Upper lobe of left lung (tissue), 6 donors: ENCODE measurements around the gene ATP1A4. TPM values are rescaled to one million over a fixed set of nuclear protein-coding genes. Genes with fewer than 3 reads are reported as not detected.
A peak's percentile ranks its signal among the peaks of the same experiment; 100 is the strongest.

Experiments used
- ATAC-seq, 2 donors: fragments of 200-7000 bp; cut with Tn5 transposase; one replicate each; pipeline ENCODE4 v1.9.1; 2022; ENCODE audit warnings: mild to moderate bottlenecking in 2 of 2, moderate library complexity in 2 of 2; ENCODE audit not compliant: low FRiP score in 2 of 2
- DNase-seq, 2 donors: peaks; one replicate each; pipeline ENCODE4 v3.0.0-alpha.2; 2019 to 2020
- H3K27ac ChIP-seq, 4 donors: fragments of 200-600 bp; sonication (generic); one replicate each; pipeline ENCODE4 v1.5.1; 2016 to 2019
- H3K27me3 ChIP-seq, 4 donors: fragments of 200-600 bp; sonication (generic); one replicate each; pipeline ENCODE4 v1.5.1; 2017 to 2019
- H3K36me3 ChIP-seq, 4 donors: fragments of 200-600 bp; sonication (generic); one replicate each; pipeline ENCODE4 v1.5.1; 2016 to 2019
- H3K4me1 ChIP-seq, 4 donors: fragments of 200-600 bp; sonication (generic); one replicate each; pipeline ENCODE4 v1.5.1; 2018 to 2019
- H3K4me3 ChIP-seq, 4 donors: fragments of 200-600 bp; sonication (generic); one replicate each; pipeline ENCODE4 v1.5.1; 2017 to 2019; ENCODE audit warnings: mild to moderate bottlenecking in 2 of 4, moderate library complexity in 1 of 4
- H3K9me3 ChIP-seq, 4 donors: fragments of 200-600 bp; sonication (generic); one replicate each; pipeline ENCODE4 v1.5.1; 2018 to 2019
- EP300 ChIP-seq, 4 donors: sonication (generic); formaldehyde crosslinking; IDR thresholded peaks; one replicate each; pipeline ENCODE4 v1.5.1; 2017; ENCODE audit warnings: antibody characterized with exemption in 4 of 4, control low read depth in 2 of 4
- POLR2A ChIP-seq, 4 donors: fragments of 450-650 bp; IDR thresholded peaks; one replicate each; pipeline ENCODE4 v1.5.1; 2016 to 2017; ENCODE audit warnings: antibody characterized with exemption in 4 of 4, mild to moderate bottlenecking in 2 of 4
- POLR2AphosphoS5 ChIP-seq, 2 donors: sonication (generic); formaldehyde crosslinking; IDR thresholded peaks; one replicate each; pipeline ENCODE4 v1.5.1; 2017; ENCODE audit warnings: antibody characterized with exemption in 2 of 2
- WGBS, 2 donors: methylation state at CpG; one replicate each; pipeline ENCODE4 v1.1.5; 2017 to 2018; 5-methylcytosine and 5-hydroxymethylcytosine counted together
- total RNA-seq, 6 donors: library from RNA; depleted of rRNA in 4 of 6; stranded (reverse); fragments of >200 nt in 4 of 6; gene quantifications; one replicate each; pipeline versions ENCODE4 v1.1.0 to v1.2.1, GENCODE V29; 2016 to 2021
- TF ChIP-seq, protein P1 (sequence below), 6 experiments: fragments of 450-650 bp in 4 of 6; fragments of 200-600 bp in 2 of 6; sonication (generic) in 2 of 6; IDR thresholded peaks; one replicate each; pipeline ENCODE4 v1.5.1; 2016 to 2019; ENCODE audit warnings: antibody characterized with exemption in 6 of 6
- donor health status: DM: no; HTN: no; CAD: no; lungs with moderate emphysema.
- donor health status: DM: no; HTN: yes; CAD: no; lungs with severe emphysema.

The ATP1A4 gene
- total RNA-seq, 6 donors from 2014 or later, result 0.52 to 0.61 TPM; not detected in 4

DNA sequence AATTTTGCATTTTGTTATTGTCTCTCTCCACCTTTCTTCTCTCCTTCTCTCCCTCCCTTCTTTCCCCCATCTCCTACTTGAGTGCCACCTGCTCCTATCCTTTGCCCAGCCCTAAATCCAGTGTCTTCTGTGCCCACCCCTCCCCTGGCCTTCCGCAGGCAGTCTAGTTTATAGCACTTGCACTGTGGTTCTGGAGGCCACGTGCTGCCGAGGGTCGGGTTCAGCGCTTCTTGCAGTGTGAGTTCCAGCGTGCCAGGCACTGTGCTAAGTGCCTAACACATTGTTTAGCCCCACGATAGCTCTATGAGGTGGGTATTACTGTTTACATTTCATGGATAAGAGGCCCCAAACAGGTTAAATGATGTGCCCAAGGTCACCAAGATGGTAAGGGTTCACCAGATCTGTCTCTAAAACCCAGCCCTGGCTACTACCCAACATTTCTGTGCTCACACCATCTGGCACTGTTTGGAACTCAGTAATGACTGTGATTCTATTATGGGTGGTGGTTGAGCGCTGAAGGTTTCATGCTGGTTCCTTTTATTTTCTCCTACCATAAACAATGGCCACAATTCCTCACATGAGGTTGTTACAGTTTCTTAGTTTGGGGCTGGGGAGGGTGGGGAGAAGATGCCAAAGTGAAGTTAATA lies 14.1 kb upstream of the ATP1A4 start:
- Histone ChIP-seq H3K4me1 (peaks cover 0 to under 1% (median 0%) of the 10 kb centered on the region in 4 donors), H3K4me3 (no peak overlapping the region), H3K9me3 (no peaks in the 10 kb centered on the region), H3K27ac (no peak overlapping the region), H3K27me3 (no peaks in the 10 kb centered on the region), H3K36me3 (no peaks in the 10 kb centered on the region)
- DNase-seq (no peak), ATAC-seq (no peak)
- TF ChIP-seq, protein P1, sequence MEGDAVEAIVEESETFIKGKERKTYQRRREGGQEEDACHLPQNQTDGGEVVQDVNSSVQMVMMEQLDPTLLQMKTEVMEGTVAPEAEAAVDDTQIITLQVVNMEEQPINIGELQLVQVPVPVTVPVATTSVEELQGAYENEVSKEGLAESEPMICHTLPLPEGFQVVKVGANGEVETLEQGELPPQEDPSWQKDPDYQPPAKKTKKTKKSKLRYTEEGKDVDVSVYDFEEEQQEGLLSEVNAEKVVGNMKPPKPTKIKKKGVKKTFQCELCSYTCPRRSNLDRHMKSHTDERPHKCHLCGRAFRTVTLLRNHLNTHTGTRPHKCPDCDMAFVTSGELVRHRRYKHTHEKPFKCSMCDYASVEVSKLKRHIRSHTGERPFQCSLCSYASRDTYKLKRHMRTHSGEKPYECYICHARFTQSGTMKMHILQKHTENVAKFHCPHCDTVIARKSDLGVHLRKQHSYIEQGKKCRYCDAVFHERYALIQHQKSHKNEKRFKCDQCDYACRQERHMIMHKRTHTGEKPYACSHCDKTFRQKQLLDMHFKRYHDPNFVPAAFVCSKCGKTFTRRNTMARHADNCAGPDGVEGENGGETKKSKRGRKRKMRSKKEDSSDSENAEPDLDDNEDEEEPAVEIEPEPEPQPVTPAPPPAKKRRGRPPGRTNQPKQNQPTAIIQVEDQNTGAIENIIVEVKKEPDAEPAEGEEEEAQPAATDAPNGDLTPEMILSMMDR (IDR thresholded peaks at IDR 0.05), result no peak
- TF ChIP-seq EP300 (IDR thresholded peaks at IDR 0.05), result no peak
- no peak for TF ChIP-seq POLR2AphosphoS5 (IDR thresholded peaks at IDR 0.05)
- TF ChIP-seq POLR2A (IDR thresholded peaks at IDR 0.05), result no peak
- 91 to 95% methylated on average over 8 of the region's 8 CpGs for WGBS, 2 donors

DNA sequence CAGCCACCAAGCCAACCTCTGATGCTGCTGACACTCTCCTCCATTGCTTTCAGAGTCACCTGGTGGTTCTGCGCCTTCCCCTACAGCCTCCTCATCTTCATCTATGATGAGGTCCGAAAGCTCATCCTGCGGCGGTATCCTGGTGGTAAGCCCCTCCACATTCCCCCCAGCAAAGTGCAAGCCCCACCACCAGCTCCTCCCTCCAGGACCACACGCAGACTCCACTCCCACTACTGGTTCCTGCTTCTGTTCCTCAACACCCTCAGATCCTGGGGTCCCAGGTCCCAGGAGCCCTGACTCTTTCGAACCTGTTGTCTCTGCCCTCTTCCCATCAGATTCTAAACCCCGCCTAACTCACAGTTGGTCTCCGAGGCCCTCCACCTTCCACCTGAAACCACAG lies 11.6 kb upstream of the ATP1A4 start:
- no peaks in the 10 kb centered on the region for H3K4me1 ChIP-seq
- WGBS, 2 donors, result 92 to 94% methylated on average over 8 of the region's 8 CpGs
- no peaks in the 10 kb centered on the region for H3K9me3 ChIP-seq
- no peaks in the 10 kb centered on the region for H3K36me3 ChIP-seq
- no peak overlapping the region for H3K4me3 ChIP-seq
- no peak for DNase-seq
- TF ChIP-seq EP300 (IDR thresholded peaks at IDR 0.05), result no peak
- TF ChIP-seq, protein P1 (IDR thresholded peaks at IDR 0.05), result no peak
- TF ChIP-seq POLR2A (IDR thresholded peaks at IDR 0.05), result no peak
- TF ChIP-seq POLR2AphosphoS5 (IDR thresholded peaks at IDR 0.05), result no peak
- H3K27me3 ChIP-seq, result no peaks in the 10 kb centered on the region
- H3K27ac ChIP-seq, result no peak overlapping the region
- no peak for ATAC-seq

DNA sequence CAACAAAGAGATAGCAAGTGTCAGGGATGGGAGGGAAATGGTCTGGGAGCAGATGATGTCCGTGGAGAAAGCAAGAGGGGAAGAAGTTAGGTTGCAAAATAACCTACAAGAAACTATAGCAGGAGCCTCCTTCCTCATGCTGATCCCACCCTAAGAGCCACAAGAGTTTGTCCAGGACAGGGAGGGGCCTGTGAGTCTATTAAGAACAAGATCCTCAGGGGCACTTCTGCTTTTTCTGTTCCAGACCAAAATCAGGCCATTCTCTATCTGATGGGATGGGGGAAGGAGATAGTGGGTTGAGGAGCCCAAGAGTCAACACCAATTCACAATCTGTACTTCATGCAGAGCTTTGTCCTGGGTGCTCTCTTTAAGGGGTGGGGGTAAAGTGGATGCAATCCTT lies 7.7 kb upstream of the ATP1A4 start:
- DNase-seq (peak in 1 of 2 donors; percentile 38), ATAC-seq (peak in 1 of 2 donors; percentile 73)
- WGBS, 2 donors, result 21 to 22% methylated on average over 1 of the region's 1 CpG
- no peak for TF ChIP-seq POLR2A (IDR thresholded peaks at IDR 0.05)
- TF ChIP-seq POLR2AphosphoS5 (IDR thresholded peaks at IDR 0.05), result no peak
- no peak for TF ChIP-seq EP300 (IDR thresholded peaks at IDR 0.05)
- TF ChIP-seq, protein P1 (IDR thresholded peaks at IDR 0.05), result no peak
- Histone ChIP-seq H3K4me3 (no peak overlapping the region), H3K9me3 (no peaks in the 10 kb centered on the region), H3K27ac (no peak overlapping the region), H3K4me1 (no peaks in the 10 kb centered on the region), H3K27me3 (no peaks in the 10 kb centered on the region), H3K36me3 (no peaks in the 10 kb centered on the region)

DNA sequence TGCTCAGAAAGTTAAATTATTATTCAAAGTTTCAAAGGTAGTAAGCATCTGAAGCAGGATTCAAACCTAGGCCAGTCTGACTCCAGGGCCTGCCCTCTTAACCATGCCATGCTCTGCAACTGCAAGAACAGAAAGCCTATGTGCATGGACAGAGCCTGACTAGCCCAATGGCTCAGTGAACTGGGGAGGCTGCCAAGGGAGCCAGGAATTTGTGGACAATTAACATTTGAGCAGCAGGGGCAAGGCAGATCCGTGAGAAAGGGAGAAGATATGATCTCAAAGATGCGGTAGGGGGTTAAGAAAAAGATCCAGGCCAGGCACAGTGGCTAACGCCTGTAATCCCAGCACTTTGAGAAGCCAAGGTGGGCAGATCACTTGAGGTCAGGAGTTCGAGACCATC lies 6.5 kb upstream of the ATP1A4 start:
- Histone ChIP-seq H3K36me3 (no peaks in the 10 kb centered on the region), H3K27me3 (no peaks in the 10 kb centered on the region), H3K27ac (no peak overlapping the region), H3K4me1 (no peaks in the 10 kb centered on the region), H3K4me3 (no peak overlapping the region), H3K9me3 (no peaks in the 10 kb centered on the region)
- DNase-seq (no peak), ATAC-seq (no peak)
- whole genome bisulfite sequencing, 2 donors, result 71 to 73% methylated on average over 4 of the region's 4 CpGs
- TF ChIP-seq EP300 (IDR thresholded peaks at IDR 0.05), result no peak
- TF ChIP-seq POLR2AphosphoS5 (IDR thresholded peaks at IDR 0.05), result no peak
- no peak for TF ChIP-seq POLR2A (IDR thresholded peaks at IDR 0.05)
- TF ChIP-seq, protein P1 (IDR thresholded peaks at IDR 0.05), result no peak

DNA sequence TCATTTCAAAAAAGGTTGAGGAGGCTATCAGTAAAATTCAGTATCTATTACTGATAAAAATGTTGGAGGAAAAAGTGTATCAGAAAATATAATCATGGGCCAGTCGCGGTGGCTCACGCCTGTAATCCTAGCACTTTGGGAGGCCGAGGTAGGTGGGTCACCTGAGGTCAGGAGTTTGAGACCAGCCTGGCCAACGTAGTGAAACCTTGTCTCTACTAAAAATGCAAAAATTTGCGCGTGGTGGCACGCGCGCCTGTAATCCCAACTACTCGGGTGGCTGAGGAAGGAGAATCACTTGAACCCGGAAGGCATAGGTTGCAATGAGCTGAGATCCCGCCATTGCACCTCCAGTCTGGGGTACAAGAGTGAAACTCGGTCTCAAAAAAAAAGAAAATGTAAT lies 5.3 kb upstream of the ATP1A4 start:
- Histone ChIP-seq H3K27me3 (no peaks in the 10 kb centered on the region), H3K4me1 (no peaks in the 10 kb centered on the region), H3K27ac (no peak overlapping the region), H3K9me3 (no peaks in the 10 kb centered on the region), H3K4me3 (no peak overlapping the region), H3K36me3 (no peaks in the 10 kb centered on the region)
- no peak for TF ChIP-seq POLR2AphosphoS5 (IDR thresholded peaks at IDR 0.05)
- TF ChIP-seq, protein P1 (IDR thresholded peaks at IDR 0.05), result no peak
- TF ChIP-seq POLR2A (IDR thresholded peaks at IDR 0.05), result no peak
- no peak for TF ChIP-seq EP300 (IDR thresholded peaks at IDR 0.05)
- ATAC-seq (no peak), DNase-seq (no peak)
- 92 to 94% methylated on average over 14 of the region's 14 CpGs for WGBS, 2 donors
